Nucleus accumbens (tissue), 56 donors: ENCODE results near the gene ATAD1.
A peak's percentile ranks its signal among the peaks of the same experiment; 100 is the strongest.
"Not testable (repeated sequence)": the region's sequence is repeated elsewhere in the genome, so short reads cannot be mapped to it uniquely, and the experiment has no call there.

Experiments
- DNase-seq, 56 donors: peaks; one replicate each; lab custom pipeline; 2025; lab: John Stamatoyannopoulos, UW

ATAD1 gene, protein sequence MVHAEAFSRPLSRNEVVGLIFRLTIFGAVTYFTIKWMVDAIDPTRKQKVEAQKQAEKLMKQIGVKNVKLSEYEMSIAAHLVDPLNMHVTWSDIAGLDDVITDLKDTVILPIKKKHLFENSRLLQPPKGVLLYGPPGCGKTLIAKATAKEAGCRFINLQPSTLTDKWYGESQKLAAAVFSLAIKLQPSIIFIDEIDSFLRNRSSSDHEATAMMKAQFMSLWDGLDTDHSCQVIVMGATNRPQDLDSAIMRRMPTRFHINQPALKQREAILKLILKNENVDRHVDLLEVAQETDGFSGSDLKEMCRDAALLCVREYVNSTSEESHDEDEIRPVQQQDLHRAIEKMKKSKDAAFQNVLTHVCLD

DNA sequence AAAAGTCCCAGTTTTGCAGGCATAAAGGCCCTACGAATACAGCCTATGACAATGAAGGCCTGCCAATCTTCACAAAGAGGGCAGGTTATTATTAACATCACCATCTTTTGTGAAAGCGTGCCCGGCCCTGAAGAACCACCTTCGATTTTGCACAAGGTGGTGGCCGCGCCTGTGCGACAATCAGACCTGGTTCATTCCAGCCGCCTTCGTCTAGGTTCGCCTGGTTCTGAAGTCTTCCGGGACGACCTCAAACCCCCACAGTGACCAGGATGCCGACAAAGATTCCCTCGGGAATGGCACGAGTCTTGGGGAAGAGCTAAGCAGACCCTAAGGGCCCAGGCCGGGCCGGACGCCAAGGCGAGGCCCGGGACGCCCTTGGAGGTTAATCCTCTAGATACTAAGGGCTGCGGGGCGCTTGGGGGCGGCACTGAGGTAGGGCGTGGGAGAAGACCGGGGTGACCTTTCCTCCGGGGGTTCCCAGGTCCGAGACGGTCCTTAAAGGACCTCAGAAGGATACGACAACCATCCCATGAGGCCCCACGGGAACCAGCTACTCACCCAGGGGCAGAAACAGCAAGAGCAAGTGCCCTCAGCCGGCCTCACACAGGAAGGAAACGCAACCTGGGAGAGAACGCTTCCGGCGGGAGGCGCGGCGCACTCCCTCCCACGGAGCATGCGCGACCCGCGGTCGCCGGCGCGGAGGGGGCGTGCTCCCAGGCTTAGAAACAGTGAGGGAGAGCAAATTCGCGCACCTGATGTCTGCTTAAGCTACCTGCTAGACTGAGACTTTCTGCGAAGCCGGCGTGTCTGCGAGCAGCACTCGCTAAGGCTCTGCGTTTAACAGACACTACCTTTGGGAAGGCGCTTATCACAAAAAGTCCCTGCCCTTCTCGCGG is at the start of gene ATAD1:
TSS of gene ATAD1 (minus strand) at position 618 of the 896 bp plus-strand sequence. CDS start 3,627 bp downstream, outside the sequence.
- DNase-seq = peak in 55 of 56 donors; percentile 12 to 91 (median 78)

DNA sequence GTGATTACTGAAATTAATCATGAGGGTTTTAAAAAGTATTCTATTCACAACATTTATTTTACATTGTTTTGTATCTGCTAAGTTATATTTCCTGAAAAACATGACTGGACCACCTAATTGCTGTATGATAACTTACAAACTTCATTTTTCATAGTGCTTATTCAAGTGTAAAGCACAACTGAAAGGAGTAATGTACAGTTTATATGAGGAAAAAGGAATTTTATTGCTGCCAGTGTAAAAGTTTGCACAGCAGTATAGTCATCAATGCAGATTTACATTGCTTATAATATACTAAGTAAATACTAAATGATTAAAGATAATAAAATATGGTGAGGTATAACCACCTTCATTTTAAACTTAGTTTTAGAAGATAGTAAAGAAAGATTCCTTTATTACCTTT is 49.4 kb upstream of the ATAD1 start:
- no peak for DNase-seq

DNA sequence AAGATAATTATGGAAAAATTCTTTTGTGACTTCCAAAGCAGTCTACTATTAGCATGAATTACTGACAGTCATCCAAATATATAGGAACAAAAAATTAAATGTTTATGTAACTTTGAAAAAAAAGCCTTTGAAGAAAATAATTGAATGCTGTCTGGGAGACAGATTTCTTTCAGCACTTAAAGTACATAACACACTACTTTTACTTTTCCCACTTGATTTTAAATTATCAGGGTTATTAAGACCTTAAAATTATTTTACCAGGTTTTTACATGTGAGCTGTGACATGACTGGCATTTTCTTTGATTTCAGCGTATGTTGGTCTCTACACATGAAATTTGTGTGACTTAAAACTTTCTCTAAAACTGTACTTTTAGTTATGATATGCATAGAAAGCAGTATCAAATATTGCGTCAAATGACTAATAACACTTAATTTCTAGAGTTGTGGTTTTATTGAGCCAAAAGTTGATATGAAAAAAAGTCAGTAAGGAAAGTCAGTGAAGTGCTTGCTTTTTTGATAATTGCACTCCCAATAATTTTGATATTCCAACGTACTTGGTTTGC is 48.5 kb upstream of the ATAD1 start:
- DNase-seq = no peak

DNA sequence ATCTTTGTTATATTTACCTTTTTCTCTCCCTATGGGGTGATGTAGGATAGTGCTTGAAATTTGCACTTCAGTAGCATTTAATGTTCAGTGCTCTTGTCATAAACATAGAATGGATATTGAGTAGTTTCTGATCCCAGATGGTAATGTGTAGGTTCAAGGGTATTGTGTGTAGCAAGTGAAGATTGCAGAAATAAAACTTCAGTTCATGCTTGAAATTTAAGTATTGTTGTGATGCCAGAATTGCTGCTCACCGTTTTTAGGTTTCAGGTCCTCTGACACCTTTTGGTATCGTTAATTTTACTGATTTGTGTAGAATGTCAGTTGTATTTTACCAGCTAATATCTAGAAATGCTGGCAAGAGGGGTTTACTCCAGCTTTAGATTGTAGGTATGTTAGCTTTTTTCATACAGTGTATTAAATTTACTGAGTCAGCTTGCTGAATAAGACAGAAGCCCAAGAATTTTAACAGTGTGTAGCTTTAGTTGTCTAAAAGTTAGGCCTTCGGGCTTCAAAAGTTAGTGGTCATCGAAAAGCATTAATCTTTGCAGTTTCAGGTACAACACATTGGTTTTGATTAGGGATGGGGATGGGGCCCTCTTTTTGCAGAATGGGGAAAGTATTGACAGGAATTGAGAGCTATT is 47.3 kb upstream of the ATAD1 start:
- DNase-seq = no peak

DNA sequence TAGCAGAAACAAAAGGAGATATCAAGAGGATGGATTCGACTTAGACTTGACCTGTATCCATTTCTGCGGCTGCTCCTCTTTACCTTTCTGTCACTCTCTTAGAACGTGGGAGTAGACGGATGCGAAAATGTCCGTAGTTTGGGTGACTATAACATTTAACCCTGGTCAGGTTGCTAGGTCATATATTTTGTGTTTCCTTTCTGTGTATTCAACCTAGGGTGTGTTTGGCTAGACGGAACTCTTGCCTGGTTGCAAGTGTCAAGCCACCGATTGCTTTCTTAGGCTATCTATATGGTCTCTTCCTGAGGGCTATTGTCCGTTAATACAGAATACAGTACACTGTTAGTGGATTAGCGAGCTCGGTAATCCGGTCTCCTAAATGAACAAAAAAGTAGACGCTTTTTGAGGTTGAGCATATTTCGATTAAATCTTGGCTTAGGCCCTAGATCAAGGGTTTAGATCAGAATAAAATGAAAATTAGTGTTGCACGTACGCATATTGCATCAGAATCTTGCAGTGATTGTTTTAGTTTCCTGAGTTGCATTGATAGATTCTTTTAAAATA is 46.6 kb upstream of the ATAD1 start:
- peak in 2 of 56 donors; percentile 15 to 52 for DNase-seq

DNA sequence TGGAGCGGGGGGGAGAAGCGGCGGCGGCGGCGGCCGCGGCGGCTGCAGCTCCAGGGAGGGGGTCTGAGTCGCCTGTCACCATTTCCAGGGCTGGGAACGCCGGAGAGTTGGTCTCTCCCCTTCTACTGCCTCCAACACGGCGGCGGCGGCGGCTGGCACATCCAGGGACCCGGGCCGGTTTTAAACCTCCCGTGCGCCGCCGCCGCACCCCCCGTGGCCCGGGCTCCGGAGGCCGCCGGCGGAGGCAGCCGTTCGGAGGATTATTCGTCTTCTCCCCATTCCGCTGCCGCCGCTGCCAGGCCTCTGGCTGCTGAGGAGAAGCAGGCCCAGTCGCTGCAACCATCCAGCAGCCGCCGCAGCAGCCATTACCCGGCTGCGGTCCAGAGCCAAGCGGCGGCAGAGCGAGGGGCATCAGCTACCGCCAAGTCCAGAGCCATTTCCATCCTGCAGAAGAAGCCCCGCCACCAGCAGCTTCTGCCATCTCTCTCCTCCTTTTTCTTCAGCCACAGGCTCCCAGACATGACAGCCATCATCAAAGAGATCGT is 46.0 kb upstream of the ATAD1 start:
- DNase-seq = peak in 34 of 56 donors; percentile 4 to 73 (median 34)

DNA sequence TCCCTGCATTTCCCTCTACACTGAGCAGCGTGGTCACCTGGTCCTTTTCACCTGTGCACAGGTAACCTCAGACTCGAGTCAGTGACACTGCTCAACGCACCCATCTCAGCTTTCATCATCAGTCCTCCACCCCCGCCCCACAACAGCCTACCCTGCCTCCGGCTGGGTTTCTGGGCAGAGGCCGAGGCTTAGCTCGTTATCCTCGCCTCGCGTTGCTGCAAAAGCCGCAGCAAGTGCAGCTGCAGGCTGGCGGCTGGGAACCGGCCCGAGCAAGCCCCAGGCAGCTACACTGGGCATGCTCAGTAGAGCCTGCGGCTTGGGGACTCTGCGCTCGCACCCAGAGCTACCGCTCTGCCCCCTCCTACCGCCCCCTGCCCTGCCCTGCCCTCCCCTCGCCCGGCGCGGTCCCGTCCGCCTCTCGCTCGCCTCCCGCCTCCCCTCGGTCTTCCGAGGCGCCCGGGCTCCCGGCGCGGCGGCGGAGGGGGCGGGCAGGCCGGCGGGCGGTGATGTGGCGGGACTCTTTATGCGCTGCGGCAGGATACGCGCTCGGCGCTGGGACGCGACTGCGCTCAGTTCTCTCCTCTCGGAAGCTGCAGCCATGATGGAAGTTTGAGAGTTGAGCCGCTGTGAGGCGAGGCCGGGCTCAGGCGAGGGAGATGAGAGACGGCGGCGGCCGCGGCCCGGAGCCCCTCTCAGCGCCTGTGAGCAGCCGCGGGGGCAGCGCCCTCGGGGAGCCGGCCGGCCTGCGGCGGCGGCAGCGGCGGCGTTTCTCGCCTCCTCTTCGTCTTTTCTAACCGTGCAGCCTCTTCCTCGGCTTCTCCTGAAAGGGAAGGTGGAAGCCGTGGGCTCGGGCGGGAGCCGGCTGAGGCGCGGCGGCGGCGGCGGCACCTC is 45.3 kb upstream of the ATAD1 start, which contains the start of the genes KLLN and PTEN:
TSS of gene KLLN (minus strand) at position 481 of the 891 bp plus-strand sequence. CDS start 1,046 bp downstream, outside the sequence.
TSS of gene PTEN (plus strand) at position 573 of the 891 bp plus-strand sequence. CDS start 845 bp downstream, outside the sequence.
- peak; percentile 27 to 95 (median 86) for DNase-seq

DNA sequence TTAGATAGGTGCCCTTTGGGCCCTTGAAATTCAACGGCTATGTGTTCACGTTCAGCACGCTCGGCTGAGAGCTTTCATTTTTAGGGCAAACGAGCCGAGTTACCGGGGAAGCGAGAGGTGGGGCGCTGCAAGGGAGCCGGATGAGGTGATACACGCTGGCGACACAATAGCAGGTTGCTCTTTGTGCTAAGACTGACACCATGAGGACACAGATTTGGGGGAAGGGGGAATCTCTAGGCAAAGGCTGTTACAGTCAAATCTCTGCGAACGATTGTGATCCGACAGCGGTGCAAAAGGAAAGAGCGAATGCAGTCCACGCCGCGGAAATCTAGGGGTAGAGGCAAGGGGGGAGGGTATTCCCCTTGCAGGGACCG is 44.6 kb upstream of the ATAD1 start:
- DNase-seq = peak in 16 of 56 donors; percentile 33 to 78 (median 71)

DNA sequence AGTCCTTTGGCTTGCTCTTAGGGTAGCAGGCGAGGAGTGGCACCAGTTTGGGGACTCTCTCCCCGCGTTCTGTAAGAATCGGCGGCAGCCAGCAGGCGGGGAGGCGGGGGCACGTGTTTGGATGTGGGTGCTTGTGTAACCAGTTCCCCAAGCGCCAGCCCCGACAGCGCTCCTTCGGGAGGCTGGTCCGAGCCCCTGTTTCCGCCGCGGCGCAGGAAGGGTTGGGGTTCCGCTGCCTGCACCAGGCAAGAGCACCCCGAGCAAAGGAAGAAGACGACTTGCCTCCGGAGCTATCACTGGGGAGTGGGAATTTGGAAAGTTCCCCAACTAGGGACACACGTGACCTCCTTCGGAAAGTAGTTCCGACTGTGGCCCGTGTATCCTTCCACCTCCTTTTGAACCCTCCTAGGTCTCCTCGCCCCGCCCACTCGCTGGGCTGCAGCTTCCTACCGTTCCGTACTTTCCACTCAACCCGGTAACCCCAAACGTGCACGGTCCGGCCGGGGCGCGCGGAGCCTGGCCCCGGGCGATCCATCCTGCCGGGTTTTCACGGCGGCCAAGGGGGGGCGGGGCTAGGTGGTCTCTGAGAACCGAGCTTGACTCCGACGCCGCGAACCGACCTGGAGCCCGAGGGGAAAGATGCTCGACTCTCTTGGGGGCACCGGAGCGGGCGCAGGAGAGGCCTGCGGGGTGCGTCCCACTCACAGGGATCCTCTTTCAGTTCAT is 44.1 kb upstream of the ATAD1 start:
- peak; percentile 47 to 97 (median 88) for DNase-seq

DNA sequence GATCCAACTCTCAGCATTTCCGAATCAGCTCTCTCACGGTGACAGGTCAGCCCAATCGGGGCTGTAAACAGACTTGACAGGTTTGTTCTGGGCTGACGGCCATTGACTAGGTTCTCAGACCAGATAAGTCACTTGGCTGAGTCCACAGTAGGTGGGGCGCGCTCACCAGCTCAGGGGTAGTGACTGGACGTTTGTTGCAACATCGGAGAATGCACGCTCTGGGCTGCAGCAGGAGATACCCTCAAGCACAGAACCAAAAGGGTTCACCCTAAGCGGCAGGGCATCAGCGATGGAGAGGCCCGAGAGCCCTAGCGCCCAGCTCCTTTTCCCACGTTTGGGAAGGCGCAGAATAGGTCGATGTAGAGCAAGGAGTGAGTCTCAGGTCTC is 43.5 kb upstream of the ATAD1 start:
- peak in 30 of 56 donors; percentile 26 to 76 (median 61) for DNase-seq

DNA sequence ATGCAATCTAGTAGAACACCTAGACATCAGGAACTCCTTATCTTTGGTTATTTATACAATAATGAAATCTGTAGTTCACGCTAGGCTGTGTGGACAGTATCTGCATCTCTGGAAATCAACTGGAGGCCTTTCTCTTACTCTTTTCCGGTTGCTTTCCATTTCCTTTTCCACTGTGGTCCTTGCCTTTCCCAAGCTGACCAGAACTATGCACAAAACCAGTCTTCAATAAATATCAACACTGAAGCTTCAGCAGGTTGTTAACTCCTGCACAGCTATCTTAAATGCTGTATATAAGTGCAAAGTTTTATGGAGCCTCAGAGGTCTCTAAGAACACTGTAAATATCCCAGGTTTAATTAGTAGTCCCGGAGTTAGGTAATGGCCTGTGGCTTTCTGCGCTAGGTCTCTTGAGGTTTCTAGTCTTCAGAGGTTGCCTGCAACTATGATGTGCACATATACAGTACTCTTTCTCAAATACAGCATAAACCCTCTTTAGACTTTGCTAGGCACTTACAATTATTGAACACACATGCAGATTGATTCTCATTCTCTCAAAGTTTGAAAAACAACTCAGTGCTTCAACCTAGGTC is 42.9 kb upstream of the ATAD1 start:
- DNase-seq = no peak

DNA sequence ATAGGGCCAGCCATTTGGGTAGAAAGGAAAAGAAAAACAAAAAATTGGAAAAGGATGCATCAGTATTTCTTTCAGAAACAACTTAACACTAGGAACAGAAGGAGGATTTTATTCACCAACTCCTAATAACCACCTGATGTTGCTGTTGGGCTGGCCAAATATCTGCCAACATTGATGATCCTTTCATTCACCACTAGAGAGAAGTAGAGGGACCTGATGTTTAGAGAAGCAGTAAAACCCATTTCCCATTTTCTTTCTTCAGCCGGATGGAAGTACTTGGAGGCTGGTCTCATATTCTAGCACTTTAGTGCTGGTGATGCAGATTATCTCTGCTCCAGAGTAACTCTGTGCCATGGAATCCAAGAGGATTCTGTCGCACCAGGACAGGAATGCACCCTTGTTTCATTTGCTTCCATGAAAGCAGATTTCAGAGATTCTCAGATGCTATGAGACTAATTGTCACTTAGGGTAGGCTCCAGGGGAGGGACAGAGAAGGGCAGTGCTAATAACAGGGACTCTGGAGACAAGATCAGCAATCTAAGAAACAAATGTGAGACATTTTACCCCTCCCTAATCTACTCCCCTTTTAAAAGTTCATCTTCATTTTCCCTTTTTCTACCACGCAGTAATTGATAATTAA is 42.2 kb upstream of the ATAD1 start:
- DNase-seq = peak in 4 of 56 donors; percentile 0 to 14 (median 3)

DNA sequence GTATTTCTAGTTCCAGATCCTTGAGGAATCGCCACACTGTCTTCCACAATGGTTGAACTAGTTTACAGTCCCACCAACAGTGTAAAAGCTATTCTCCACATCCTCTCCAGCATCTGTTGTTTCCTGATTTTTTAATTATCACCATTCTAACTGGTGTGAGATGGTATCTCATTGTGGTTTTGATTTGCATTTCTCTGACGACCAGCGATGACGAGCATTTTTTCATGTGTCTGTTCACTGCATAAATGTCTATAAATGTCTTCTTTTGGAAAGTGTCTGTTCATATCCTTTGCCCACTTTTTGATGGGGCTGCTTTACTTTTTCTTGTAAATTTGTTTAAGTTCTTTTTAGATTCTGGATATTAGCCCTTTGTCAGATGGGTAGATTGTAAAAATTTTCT is 37.6 kb upstream of the ATAD1 start:
- DNase-seq = not testable (repeated sequence)

DNA sequence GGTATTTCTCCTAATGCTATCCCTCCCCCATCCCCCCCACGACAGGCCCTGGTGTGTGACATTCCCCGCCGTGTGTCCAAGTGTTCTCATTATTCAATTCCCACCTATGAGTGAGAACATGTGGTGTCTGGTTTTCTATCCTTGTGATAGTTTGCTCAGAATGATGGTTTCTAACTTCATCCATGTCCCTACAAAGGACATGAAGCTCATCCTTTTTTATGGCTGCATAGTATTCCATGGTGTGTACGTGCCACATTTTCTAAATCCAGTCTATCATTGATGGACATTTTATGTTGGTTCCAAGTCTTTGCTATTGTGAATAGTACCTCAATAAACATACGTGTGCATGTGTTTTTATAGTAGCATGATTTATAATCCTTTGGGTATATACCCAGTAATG is 37.2 kb upstream of the ATAD1 start:
- not testable (repeated sequence) for DNase-seq

DNA sequence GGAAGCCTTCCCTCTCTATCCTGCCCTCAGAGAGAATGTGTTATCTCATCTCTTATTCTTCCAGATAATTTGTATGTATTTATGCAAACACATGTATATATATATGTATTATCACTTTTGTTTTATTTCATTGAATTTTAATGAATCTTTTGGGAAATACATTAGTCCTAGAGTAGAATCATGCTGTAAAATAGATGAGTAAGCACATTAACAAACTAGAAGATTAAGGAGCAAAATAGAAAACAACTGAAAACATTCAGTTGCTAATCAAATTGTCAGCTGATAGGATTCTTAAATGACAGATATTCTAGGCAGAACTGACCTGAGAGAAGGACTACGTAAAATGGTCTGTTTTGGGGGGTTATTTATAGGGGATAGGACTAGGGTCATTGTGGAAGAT is 34.1 kb upstream of the ATAD1 start:
- DNase-seq = no peak

DNA sequence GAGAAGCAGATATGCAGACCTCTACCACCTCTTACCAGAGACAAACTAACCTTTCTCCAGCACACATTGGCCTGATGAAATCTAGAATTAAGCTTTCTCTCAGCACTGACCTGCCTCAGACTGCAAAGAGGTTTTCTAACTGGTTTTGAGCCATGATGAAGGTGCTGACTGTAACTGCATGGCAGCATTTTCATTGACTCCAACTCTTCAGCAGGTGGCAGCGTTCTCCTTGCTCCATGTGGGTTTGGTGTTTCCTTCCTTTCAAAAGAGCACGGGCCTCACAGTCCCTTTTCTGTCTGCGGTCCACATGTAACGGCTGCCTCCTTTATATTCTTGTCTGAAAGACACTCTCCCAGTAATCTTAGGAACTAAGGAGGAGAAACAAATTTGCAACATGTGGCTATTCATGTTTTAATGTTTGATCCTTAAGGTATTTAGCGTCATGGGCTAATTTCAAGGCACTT is 32.7 kb upstream of the ATAD1 start:
- peak in 28 of 56 donors; percentile 1 to 68 (median 18) for DNase-seq

DNA sequence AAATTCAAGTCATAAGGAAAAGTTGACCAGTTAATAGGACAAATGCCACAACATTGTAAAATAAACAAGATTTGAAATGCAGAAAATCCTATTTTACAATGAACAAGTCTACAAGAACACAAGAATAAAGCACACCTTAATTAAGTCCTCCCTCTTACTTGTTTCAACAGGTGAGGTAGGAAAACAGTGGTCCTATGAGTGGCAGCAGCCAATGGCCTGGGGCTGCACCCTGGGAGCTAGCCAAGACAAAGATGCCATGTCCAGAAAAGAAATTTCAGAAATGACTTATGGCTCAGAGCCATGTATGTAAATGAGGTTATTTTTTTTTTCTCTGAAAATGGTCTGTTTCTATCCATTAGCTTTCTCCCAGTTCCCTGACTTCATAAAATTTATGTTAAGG is 31.0 kb upstream of the ATAD1 start:
- DNase-seq = no peak
